Subcutaneous abdominal adipose tissue (tissue), 5 donors: Measurements from ENCODE around the gene SIRT2.
"Not testable (repeated sequence)": the region's sequence is repeated elsewhere in the genome, so short reads cannot be mapped to it uniquely, and the experiment has no call there.

ENCODE experiments used
- H3K27ac ChIP-seq: one replicate; pipeline ENCODE4 v1.7.0; 2013; ENCODE audit warnings: low read depth, mild to moderate bottlenecking, inconsistent platforms, low read length, moderate library complexity
- H3K27me3 ChIP-seq, 5 donors: one replicate each; pipeline ENCODE4 v1.7.0; 2013; ENCODE audit warnings: low read length in 5 of 5, inconsistent platforms in 1 of 5; ENCODE audit not compliant: control insufficient read depth in 5 of 5, insufficient read depth in 4 of 5
- H3K36me3 ChIP-seq, 5 donors: one replicate each; pipeline ENCODE4 v1.7.0; 2013; ENCODE audit warnings: low read length in 5 of 5; ENCODE audit not compliant: control insufficient read depth in 5 of 5, insufficient read depth in 5 of 5
- H3K4me1 ChIP-seq, 5 donors: one replicate each; pipeline ENCODE4 v1.7.0; 2013; ENCODE audit warnings: low read length in 5 of 5, mild to moderate bottlenecking in 3 of 5, moderate library complexity in 1 of 5; ENCODE audit not compliant: control insufficient read depth in 5 of 5, insufficient read depth in 5 of 5
- H3K4me3 ChIP-seq, 5 donors: one replicate each; pipeline ENCODE4 v1.7.0; 2013; ENCODE audit warnings: low read length in 5 of 5, low read depth in 1 of 5
- H3K9ac ChIP-seq, 5 donors: one replicate each; pipeline ENCODE4 v1.7.0; 2013; ENCODE audit warnings: low read length in 5 of 5, mild to moderate bottlenecking in 4 of 5, moderate library complexity in 3 of 5
- H3K9me3 ChIP-seq, 5 donors: one replicate each; pipeline ENCODE4 v1.7.0; 2013; ENCODE audit warnings: low read length in 5 of 5; ENCODE audit not compliant: control insufficient read depth in 5 of 5
- donor health status: healthy.
- donor health status: healthy.
- donor health status: healthy.
- donor health status: healthy.
- donor health status: healthy.

Gene SIRT2

GRCh38 chr19:38883286-38883685 lies 16.1 kb downstream of the SIRT2 start:
- Histone ChIP-seq H3K9ac (no peak overlapping the region), H3K4me3 (no peak overlapping the region), H3K36me3 (peaks cover 0 to 59% (median 44%) of the 10 kb centered on the region in 5 donors), H3K27me3 (no peaks in the 10 kb centered on the region), H3K27ac (no peak overlapping the region), H3K9me3 (no peaks in the 10 kb centered on the region), H3K4me1 (peaks cover 0 to 10% (median 4%) of the 10 kb centered on the region in 5 donors)

- Histone ChIP-seq H3K36me3 (peaks cover 0 to 49% (median 35%) of the 10 kb centered on the region in 5 donors), H3K27ac (no peak overlapping the region), H3K9ac (no peak overlapping the region), H3K4me3 (no peak overlapping the region), H3K27me3 (no peaks in the 10 kb centered on the region), H3K9me3 (no peaks in the 10 kb centered on the region), H3K4me1 (peaks cover 0 to 25% (median 12%) of the 10 kb centered on the region in 5 donors)
Measured at GRCh38 chr19:38880882-38881609, 18.4 kb downstream of the SIRT2 start.

GRCh38 chr19:38880076-38880881 lies 19.1 kb downstream of the SIRT2 start:
- peaks cover 0 to 46% (median 32%) of the 10 kb centered on the region in 5 donors for H3K36me3 ChIP-seq
- no peaks in the 10 kb centered on the region for H3K27me3 ChIP-seq
- H3K9me3 ChIP-seq = no peaks in the 10 kb centered on the region
- no peak overlapping the region for H3K9ac ChIP-seq
- H3K4me1 ChIP-seq = peaks cover 0 to 25% (median 12%) of the 10 kb centered on the region in 5 donors
- H3K4me3 ChIP-seq = no peak overlapping the region
- H3K27ac ChIP-seq = no peak overlapping the region

GRCh38 chr19:38879400-38879751 lies 20.0 kb downstream of the SIRT2 start:
- H3K36me3 ChIP-seq = peaks cover 0 to 46% (median 32%) of the 10 kb centered on the region in 5 donors
- H3K9me3 ChIP-seq = no peaks in the 10 kb centered on the region
- H3K4me3 ChIP-seq = no peak overlapping the region
- peaks cover 0 to 25% (median 12%) of the 10 kb centered on the region in 5 donors for H3K4me1 ChIP-seq
- no peaks in the 10 kb centered on the region for H3K27me3 ChIP-seq
- no peak overlapping the region for H3K9ac ChIP-seq
- no peak overlapping the region for H3K27ac ChIP-seq

- H3K9me3 ChIP-seq = no peaks in the 10 kb centered on the region
- peaks cover 0 to 45% (median 30%) of the 10 kb centered on the region in 5 donors for H3K36me3 ChIP-seq
- peak overlapping the region; percentile 41 for H3K27ac ChIP-seq
- no peak overlapping the region for H3K4me3 ChIP-seq
- peak overlapping the region in 4 of 5 donors; percentile 48 to 67 (median 58) for H3K9ac ChIP-seq
- peaks cover 0 to 25% (median 12%) of the 10 kb centered on the region in 5 donors for H3K4me1 ChIP-seq
- no peaks in the 10 kb centered on the region for H3K27me3 ChIP-seq
Measured at GRCh38 chr19:38878575-38879399, 20.6 kb downstream of the SIRT2 start.

- no peaks in the 10 kb centered on the region for H3K27me3 ChIP-seq
- H3K9me3 ChIP-seq = no peaks in the 10 kb centered on the region
- H3K36me3 ChIP-seq = peaks cover 0 to 38% (median 24%) of the 10 kb centered on the region in 5 donors
- peak within 1 kb of the TSS in 3 of 5 donors; percentile 11 to 24 (median 22) for H3K4me3 ChIP-seq
- peak within 1 kb of the TSS; percentile 41 for H3K27ac ChIP-seq
- peak within 1 kb of the TSS in 4 of 5 donors; percentile 48 to 67 (median 58) for H3K9ac ChIP-seq
- peaks cover 0 to 25% (median 12%) of the 10 kb centered on the region in 5 donors for H3K4me1 ChIP-seq
Measured at GRCh38 chr19:38877781-38878574, 21.4 kb downstream of the SIRT2 start, which contains the start of gene RINL. Gene RINL, minus strand, starts transcription at chr19:38878275. Its CDS starts 1,533 bp downstream, at chr19:38876742.

- Histone ChIP-seq H3K36me3 (peaks cover 0 to 19% (median 13%) of the 10 kb centered on the region in 5 donors), H3K4me3 (no peak overlapping the region), H3K4me1 (peaks cover 0 to 25% (median 12%) of the 10 kb centered on the region in 5 donors), H3K27me3 (no peaks in the 10 kb centered on the region), H3K9me3 (no peaks in the 10 kb centered on the region), H3K9ac (no peak overlapping the region), H3K27ac (no peak overlapping the region)
Measured at GRCh38 chr19:38875656-38876395, 23.6 kb downstream of the SIRT2 start.

GRCh38 chr19:38873400-38873799 lies 26.0 kb downstream of the SIRT2 start:
- peaks cover 0 to 37% (median 21%) of the 10 kb centered on the region in 5 donors for H3K4me1 ChIP-seq
- not testable (repeated sequence) for H3K9me3 ChIP-seq, H3K9ac ChIP-seq, H3K4me3 ChIP-seq, H3K27ac ChIP-seq, H3K27me3 ChIP-seq, H3K36me3 ChIP-seq
